ENCODE measurements around the gene RO60. TPM values are rescaled to one million over a fixed set of nuclear protein-coding genes. Genes with fewer than 3 reads are reported as not detected.

Gene RO60
- total RNA-seq, 1 experiment from 2014 or later: 69.5 TPM

- TF ChIP-seq, protein P1, sequence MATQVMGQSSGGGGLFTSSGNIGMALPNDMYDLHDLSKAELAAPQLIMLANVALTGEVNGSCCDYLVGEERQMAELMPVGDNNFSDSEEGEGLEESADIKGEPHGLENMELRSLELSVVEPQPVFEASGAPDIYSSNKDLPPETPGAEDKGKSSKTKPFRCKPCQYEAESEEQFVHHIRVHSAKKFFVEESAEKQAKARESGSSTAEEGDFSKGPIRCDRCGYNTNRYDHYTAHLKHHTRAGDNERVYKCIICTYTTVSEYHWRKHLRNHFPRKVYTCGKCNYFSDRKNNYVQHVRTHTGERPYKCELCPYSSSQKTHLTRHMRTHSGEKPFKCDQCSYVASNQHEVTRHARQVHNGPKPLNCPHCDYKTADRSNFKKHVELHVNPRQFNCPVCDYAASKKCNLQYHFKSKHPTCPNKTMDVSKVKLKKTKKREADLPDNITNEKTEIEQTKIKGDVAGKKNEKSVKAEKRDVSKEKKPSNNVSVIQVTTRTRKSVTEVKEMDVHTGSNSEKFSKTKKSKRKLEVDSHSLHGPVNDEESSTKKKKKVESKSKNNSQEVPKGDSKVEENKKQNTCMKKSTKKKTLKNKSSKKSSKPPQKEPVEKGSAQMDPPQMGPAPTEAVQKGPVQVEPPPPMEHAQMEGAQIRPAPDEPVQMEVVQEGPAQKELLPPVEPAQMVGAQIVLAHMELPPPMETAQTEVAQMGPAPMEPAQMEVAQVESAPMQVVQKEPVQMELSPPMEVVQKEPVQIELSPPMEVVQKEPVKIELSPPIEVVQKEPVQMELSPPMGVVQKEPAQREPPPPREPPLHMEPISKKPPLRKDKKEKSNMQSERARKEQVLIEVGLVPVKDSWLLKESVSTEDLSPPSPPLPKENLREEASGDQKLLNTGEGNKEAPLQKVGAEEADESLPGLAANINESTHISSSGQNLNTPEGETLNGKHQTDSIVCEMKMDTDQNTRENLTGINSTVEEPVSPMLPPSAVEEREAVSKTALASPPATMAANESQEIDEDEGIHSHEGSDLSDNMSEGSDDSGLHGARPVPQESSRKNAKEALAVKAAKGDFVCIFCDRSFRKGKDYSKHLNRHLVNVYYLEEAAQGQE (IDR thresholded peaks at IDR 0.05; ENCODE audit: low read depth): no peak
- TF ChIP-seq YY1 (IDR thresholded peaks at IDR 0.05; ENCODE audit: extremely low read depth, insufficient replicate concordance, low read depth, low read length): peak; percentile 50
- peak; percentile 98 for TF ChIP-seq POLR2AphosphoS5 (IDR thresholded peaks at IDR 0.05; ENCODE audit: low read depth, low read length)
- no peak for TF ChIP-seq ELF1 (IDR thresholded peaks at IDR 0.05; ENCODE audit: borderline replicate concordance, low read depth)
- TF ChIP-seq ZFX (IDR thresholded peaks at IDR 0.05): peak; percentile 70
- TF ChIP-seq SRF (IDR thresholded peaks at IDR 0.05; ENCODE audit: low read depth): no peak
- TF ChIP-seq CTCF (IDR thresholded peaks at IDR 0.05 in 2 of 3, conservative IDR thresholded peaks at IDR 0.05 in 1 of 3; ENCODE audit: borderline replicate concordance in 1 of 3, insufficient read depth in 1 of 3, low read depth in 2 of 3, low read length in 2 of 3): no peak
- TF ChIP-seq ZNF274 (IDR thresholded peaks at IDR 0.05; ENCODE audit: low read depth, low read length): no peak
- TF ChIP-seq RAD21 (IDR thresholded peaks at IDR 0.05; ENCODE audit: low read depth): peak; percentile 28; the same call in 1 of the 2 replicates
- TF ChIP-seq JUND (IDR thresholded peaks at IDR 0.05): peak; percentile 21; the same call in 1 of the 2 replicates
- no peak for TF ChIP-seq EZH2 (IDR thresholded peaks at IDR 0.05)
- peak; percentile 42 for TF ChIP-seq FOSL1 (IDR thresholded peaks at IDR 0.05; ENCODE audit: low read depth)
- TF ChIP-seq CEBPB (IDR thresholded peaks at IDR 0.05; ENCODE audit: low read depth): no peak
- TF ChIP-seq, protein P2, sequence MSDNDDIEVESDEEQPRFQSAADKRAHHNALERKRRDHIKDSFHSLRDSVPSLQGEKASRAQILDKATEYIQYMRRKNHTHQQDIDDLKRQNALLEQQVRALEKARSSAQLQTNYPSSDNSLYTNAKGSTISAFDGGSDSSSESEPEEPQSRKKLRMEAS (IDR thresholded peaks at IDR 0.05): peak; percentile 90
These were observed 45.8 kb downstream of the RO60 start, which contains the start of gene GLRX2 (continued) for GRCh38 chr1:193104907-193105820.

All from HCT116 (cell line).